Measurements from ENCODE around the gene DNAJC5.
"Not testable (repeated sequence)": the region's sequence is repeated elsewhere in the genome, so short reads cannot be mapped to it uniquely, and the experiment has no call there.

Gene DNAJC5

GRCh38 chr20:63876489-63877036 is 18.4 kb upstream of the DNAJC5 start:
- no peak overlapping the region for H3K27ac ChIP-seq (ENCODE audit: insufficient read depth, low read depth, low read length, poor library complexity, severe bottlenecking)
- no peaks in the 10 kb centered on the region for H3K27me3 ChIP-seq (ENCODE audit: control insufficient read depth, insufficient read depth, low read length, poor library complexity, severe bottlenecking)
- 94 to 97% methylated on average over 19 of the region's 19 CpGs for WGBS, 2 experiments
- H3K9me3 ChIP-seq (ENCODE audit: control insufficient read depth, low read length) = no peaks in the 10 kb centered on the region
- H3K36me3 ChIP-seq (ENCODE audit: control insufficient read depth, insufficient read depth, low read length) = peaks cover 32% of the 10 kb centered on the region
- H3K4me1 ChIP-seq (ENCODE audit: control insufficient read depth, insufficient read depth, low read length) = no peaks in the 10 kb centered on the region
- H3K4me3 ChIP-seq (ENCODE audit: insufficient read depth, low read depth, low read length) = no peak overlapping the region

DNA sequence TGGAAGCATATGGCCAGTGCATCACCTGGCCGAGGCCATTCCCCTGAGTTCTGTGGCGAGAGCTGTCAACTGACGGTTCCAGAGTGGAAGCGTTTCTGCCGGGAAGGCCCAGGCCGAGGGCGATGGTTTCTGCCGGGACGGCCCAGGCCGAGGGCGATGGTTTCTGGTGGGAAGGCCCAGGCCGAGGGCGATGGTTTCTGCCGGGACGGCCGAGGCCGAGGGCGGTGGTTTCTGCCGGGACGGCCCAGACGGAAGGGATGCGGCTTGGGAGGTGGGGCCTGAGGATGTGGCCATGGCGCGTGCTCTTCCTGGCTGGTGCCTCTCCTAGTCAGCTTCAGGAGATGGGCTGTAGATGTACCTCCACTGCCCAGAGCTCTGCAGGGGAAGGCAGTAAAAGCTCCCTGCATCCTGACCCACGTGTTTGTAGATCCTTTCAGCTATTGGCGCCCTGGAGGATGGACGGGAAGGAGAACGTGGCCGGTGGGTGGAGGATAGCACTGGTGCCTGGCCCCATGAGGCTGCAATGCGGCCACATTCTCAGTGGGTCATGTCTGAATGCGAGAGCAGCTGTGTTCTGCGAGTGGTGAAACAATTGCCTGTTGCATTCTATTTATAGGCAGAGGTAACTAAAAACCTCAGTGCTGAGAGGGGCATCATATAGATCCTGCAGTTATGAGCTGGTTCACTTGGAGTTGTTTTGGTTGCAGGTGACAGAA is 17.0 kb upstream of the DNAJC5 start:
- WGBS, 2 experiments = 95 to 97% methylated on average over 32 of the region's 32 CpGs
- H3K4me1 ChIP-seq (ENCODE audit: control insufficient read depth, insufficient read depth, low read length) = no peaks in the 10 kb centered on the region
- H3K27ac ChIP-seq (ENCODE audit: insufficient read depth, low read depth, low read length, poor library complexity, severe bottlenecking) = no peak overlapping the region
- no peaks in the 10 kb centered on the region for H3K27me3 ChIP-seq (ENCODE audit: control insufficient read depth, insufficient read depth, low read length, poor library complexity, severe bottlenecking)
- H3K36me3 ChIP-seq (ENCODE audit: control insufficient read depth, insufficient read depth, low read length) = peaks cover 30% of the 10 kb centered on the region
- H3K9me3 ChIP-seq (ENCODE audit: control insufficient read depth, low read length) = no peaks in the 10 kb centered on the region
- H3K4me3 ChIP-seq (ENCODE audit: insufficient read depth, low read depth, low read length) = no peak overlapping the region

DNA sequence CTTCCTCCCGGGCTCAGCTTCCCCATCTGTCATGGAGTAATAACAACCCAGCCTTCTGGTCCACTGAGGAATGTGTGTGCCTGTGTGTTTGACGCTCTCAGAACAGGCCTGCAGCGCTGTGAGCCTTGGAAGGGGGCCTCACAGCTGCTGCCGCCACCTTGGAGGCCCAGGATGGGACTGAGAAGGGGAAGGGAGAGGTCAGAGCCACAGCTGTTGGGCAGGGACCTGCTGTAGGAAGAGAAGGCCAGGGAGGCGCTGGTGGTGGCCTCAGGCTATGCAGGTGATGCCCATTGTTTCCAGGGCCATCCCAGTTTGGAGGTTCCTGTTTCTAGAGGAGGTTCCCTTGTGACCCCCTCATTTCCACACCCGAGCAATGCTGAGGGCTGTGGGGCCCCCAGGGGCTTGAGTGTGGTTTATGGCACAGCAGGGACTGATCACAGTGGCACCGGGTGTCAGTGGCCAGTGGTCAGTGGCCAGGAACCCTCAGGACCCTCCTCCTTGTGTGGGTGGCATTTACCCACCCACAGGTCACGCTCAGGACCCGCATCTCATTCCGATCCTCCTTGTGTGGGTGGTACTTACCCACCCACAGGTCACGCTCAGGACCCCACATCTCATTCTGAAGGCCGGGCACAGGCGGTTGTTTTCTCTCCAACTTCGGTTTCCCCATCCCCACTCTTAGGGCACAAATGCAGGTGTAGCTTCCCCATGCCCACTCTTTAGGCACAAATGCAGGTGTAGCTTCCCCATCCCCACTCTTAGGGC is 15.8 kb upstream of the DNAJC5 start:
- no peaks in the 10 kb centered on the region for H3K9me3 ChIP-seq (ENCODE audit: control insufficient read depth, low read length)
- H3K27ac ChIP-seq (ENCODE audit: insufficient read depth, low read depth, low read length, poor library complexity, severe bottlenecking) = no peak overlapping the region
- H3K4me3 ChIP-seq (ENCODE audit: insufficient read depth, low read depth, low read length) = no peak overlapping the region
- H3K36me3 ChIP-seq (ENCODE audit: control insufficient read depth, insufficient read depth, low read length) = peaks cover 31% of the 10 kb centered on the region
- H3K27me3 ChIP-seq (ENCODE audit: control insufficient read depth, insufficient read depth, low read length, poor library complexity, severe bottlenecking) = no peaks in the 10 kb centered on the region
- no peaks in the 10 kb centered on the region for H3K4me1 ChIP-seq (ENCODE audit: control insufficient read depth, insufficient read depth, low read length)
- 92 to 94% methylated on average over 14 of the region's 14 CpGs for WGBS, 2 experiments

GRCh38 chr20:63880901-63881300 is 14.0 kb upstream of the DNAJC5 start:
- H3K27me3 ChIP-seq (ENCODE audit: control insufficient read depth, insufficient read depth, low read length, poor library complexity, severe bottlenecking); H3K4me3 ChIP-seq (ENCODE audit: insufficient read depth, low read depth, low read length); H3K9me3 ChIP-seq (ENCODE audit: control insufficient read depth, low read length); H3K4me1 ChIP-seq (ENCODE audit: control insufficient read depth, insufficient read depth, low read length); H3K27ac ChIP-seq (ENCODE audit: insufficient read depth, low read depth, low read length, poor library complexity, severe bottlenecking): not testable (repeated sequence)
- WGBS, 2 experiments = 96% methylated on average over 13 of the region's 13 CpGs
- peaks cover 28% of the 10 kb centered on the region for H3K36me3 ChIP-seq (ENCODE audit: control insufficient read depth, insufficient read depth, low read length)

DNA sequence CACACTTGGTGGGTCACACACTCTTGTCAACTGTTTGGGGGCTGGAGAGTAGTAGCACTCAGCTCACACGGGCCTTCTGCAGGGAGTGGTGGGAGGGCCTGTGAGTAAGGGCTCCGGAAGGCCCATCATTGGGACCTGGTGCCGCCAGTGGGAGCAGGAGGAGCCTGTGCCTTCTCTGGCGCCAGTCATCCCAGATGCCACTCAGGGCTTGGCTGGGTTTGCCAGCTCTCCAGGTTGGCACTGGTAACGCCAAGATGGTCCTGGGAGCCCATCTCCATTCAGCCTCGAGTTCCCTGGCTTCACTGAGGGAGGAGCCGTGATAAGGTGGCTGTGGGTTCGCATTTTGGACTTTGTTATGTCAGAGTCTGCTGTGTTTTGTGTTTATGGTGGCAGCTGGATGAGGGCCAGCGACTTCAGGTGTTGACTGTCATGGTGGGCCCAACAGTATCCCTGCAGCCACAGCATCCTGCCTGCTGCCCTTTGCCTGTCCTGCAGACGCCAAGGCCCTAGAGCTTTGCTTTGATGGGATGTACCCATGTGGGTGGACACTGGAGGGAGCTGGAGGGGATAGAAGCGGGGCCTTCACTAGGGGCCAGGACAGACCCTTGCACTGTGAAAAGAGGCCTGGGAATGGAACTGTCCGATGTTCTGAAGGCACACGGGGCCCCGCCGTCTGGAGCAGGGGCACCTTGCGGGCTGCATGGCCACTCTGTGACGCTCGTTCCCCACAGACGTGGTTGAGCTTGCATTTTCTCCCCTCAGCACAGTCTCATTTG is 13.3 kb upstream of the DNAJC5 start:
- H3K27ac ChIP-seq (ENCODE audit: insufficient read depth, low read depth, low read length, poor library complexity, severe bottlenecking) = no peak overlapping the region
- no peaks in the 10 kb centered on the region for H3K27me3 ChIP-seq (ENCODE audit: control insufficient read depth, insufficient read depth, low read length, poor library complexity, severe bottlenecking)
- no peak overlapping the region for H3K4me3 ChIP-seq (ENCODE audit: insufficient read depth, low read depth, low read length)
- H3K36me3 ChIP-seq (ENCODE audit: control insufficient read depth, insufficient read depth, low read length) = peaks cover 20% of the 10 kb centered on the region
- H3K9me3 ChIP-seq (ENCODE audit: control insufficient read depth, low read length) = no peaks in the 10 kb centered on the region
- H3K4me1 ChIP-seq (ENCODE audit: control insufficient read depth, insufficient read depth, low read length) = no peaks in the 10 kb centered on the region
- 89 to 93% methylated on average over 19 of the region's 19 CpGs for WGBS, 2 experiments

GRCh38 chr20:63882257-63883200 is 12.4 kb upstream of the DNAJC5 start:
- peaks cover 19% of the 10 kb centered on the region for H3K36me3 ChIP-seq (ENCODE audit: control insufficient read depth, insufficient read depth, low read length)
- H3K27ac ChIP-seq (ENCODE audit: insufficient read depth, low read depth, low read length, poor library complexity, severe bottlenecking) = no peak overlapping the region
- H3K9me3 ChIP-seq (ENCODE audit: control insufficient read depth, low read length) = no peaks in the 10 kb centered on the region
- no peaks in the 10 kb centered on the region for H3K27me3 ChIP-seq (ENCODE audit: control insufficient read depth, insufficient read depth, low read length, poor library complexity, severe bottlenecking)
- WGBS, 2 experiments = 95 to 96% methylated on average over 28 of the region's 28 CpGs
- no peak overlapping the region for H3K4me3 ChIP-seq (ENCODE audit: insufficient read depth, low read depth, low read length)
- H3K4me1 ChIP-seq (ENCODE audit: control insufficient read depth, insufficient read depth, low read length) = no peaks in the 10 kb centered on the region

GRCh38 chr20:63883201-63883593 is 11.7 kb upstream of the DNAJC5 start:
- H3K4me3 ChIP-seq (ENCODE audit: insufficient read depth, low read depth, low read length) = no peak overlapping the region
- 95 to 98% methylated on average over 6 of the region's 6 CpGs for WGBS, 2 experiments
- no peaks in the 10 kb centered on the region for H3K9me3 ChIP-seq (ENCODE audit: control insufficient read depth, low read length)
- H3K36me3 ChIP-seq (ENCODE audit: control insufficient read depth, insufficient read depth, low read length) = peaks cover 17% of the 10 kb centered on the region
- H3K27me3 ChIP-seq (ENCODE audit: control insufficient read depth, insufficient read depth, low read length, poor library complexity, severe bottlenecking) = no peaks in the 10 kb centered on the region
- no peaks in the 10 kb centered on the region for H3K4me1 ChIP-seq (ENCODE audit: control insufficient read depth, insufficient read depth, low read length)
- no peak overlapping the region for H3K27ac ChIP-seq (ENCODE audit: insufficient read depth, low read depth, low read length, poor library complexity, severe bottlenecking)

DNA sequence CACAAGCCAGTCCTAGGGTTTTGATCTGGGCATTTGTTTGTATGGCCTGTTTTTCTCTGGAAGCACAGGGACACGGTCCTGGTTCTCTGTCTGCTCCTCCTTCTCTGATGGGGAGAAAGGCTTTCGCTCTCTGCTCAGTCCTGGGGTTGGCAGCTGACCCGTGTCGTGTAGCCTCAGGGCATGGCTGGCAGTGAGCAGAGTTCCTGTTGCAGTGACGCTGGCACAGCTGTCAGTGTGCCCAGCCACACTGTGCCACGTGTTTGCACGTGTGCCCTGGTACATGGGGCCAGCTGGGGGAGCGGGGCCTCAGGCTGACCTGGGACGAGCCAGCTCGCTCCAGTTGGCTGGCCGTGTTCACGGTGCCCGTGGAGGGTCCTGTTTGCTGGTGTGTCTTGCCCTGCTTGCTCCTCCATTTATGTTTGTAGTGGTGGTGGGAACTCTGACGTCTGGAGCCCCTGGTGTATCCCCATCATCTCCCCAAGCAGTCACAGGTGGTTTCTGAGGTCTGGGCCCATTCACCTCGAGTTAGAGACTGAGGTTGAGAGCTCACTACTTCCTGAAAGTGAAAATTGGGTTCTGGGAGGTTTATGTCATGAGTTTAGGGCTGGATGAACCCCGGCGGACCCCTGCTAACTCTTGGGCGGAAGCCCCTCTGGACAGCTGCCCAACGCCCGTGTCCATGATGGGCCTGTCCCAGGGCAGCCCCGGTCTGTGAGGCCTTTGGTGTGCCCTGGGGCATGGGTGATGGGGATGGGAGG is 10.2 kb upstream of the DNAJC5 start:
- Histone ChIP-seq H3K4me1 (ENCODE audit: control insufficient read depth, insufficient read depth, low read length) (no peaks in the 10 kb centered on the region), H3K27me3 (ENCODE audit: control insufficient read depth, insufficient read depth, low read length, poor library complexity, severe bottlenecking) (no peaks in the 10 kb centered on the region), H3K36me3 (ENCODE audit: control insufficient read depth, insufficient read depth, low read length) (peaks cover 13% of the 10 kb centered on the region), H3K4me3 (ENCODE audit: insufficient read depth, low read depth, low read length) (no peak overlapping the region), H3K9me3 (ENCODE audit: control insufficient read depth, low read length) (no peaks in the 10 kb centered on the region), H3K27ac (ENCODE audit: insufficient read depth, low read depth, low read length, poor library complexity, severe bottlenecking) (no peak overlapping the region)
- 94 to 96% methylated on average over 21 of the region's 21 CpGs for WGBS, 2 experiments

All from ectodermal cell (in vitro differentiated cells).